Measurements from ENCODE around the gene PTOV1.

PTOV1 gene

GRCh38 chr19:49806620-49806959, 44.4 kb upstream of the PTOV1 start:
- no peak for TF ChIP-seq CTCF (IDR thresholded peaks at IDR 0.05; ENCODE audit: extremely low read depth, missing control alignments)

GRCh38 chr19:49807058-49807903, 43.7 kb upstream of the PTOV1 start:
- no peak for DNase-seq (ENCODE audit: low spot score)
- TF ChIP-seq CTCF (IDR thresholded peaks at IDR 0.05; ENCODE audit: extremely low read depth, missing control alignments) = no peak

More at GRCh38 chr19:49806620-49806959, 44.4 kb upstream of the PTOV1 start:
- no peak for DNase-seq (ENCODE audit: low spot score)

- no peak for TF ChIP-seq CTCF (IDR thresholded peaks at IDR 0.05; ENCODE audit: extremely low read depth, missing control alignments)
- DNase-seq (ENCODE audit: low spot score) = no peak
These were observed 42.9 kb upstream of the PTOV1 start for GRCh38 chr19:49807904-49808675.

- no peak for TF ChIP-seq CTCF (IDR thresholded peaks at IDR 0.05; ENCODE audit: extremely low read depth, missing control alignments)
- DNase-seq (ENCODE audit: low spot score) = peak; percentile 95
These were observed 42.2 kb upstream of the PTOV1 start for GRCh38 chr19:49808711-49809159.

- DNase-seq (ENCODE audit: low spot score) = peak; percentile 65
- peak; percentile 21 for TF ChIP-seq CTCF (IDR thresholded peaks at IDR 0.05; ENCODE audit: extremely low read depth, missing control alignments)
These were observed 41.6 kb upstream of the PTOV1 start for GRCh38 chr19:49809160-49809940.

- no peak for TF ChIP-seq CTCF (IDR thresholded peaks at IDR 0.05; ENCODE audit: extremely low read depth, missing control alignments)
- no peak for DNase-seq (ENCODE audit: low spot score)
These were observed 41.0 kb upstream of the PTOV1 start for GRCh38 chr19:49809941-49810389.

Measured in GM20000 (cell line).